Esophagus squamous epithelium (tissue), 5 donors: ENCODE measurements around the gene EIF3B. TPM values are rescaled to one million over a fixed set of nuclear protein-coding genes. Genes with fewer than 3 reads are reported as not detected.
"Not testable (repeated sequence)": the region's sequence is repeated elsewhere in the genome, so short reads cannot be mapped to it uniquely, and the experiment has no call there.

Experiments used
- DNase-seq: peaks from one replicate; lab custom pipeline; 2025; lab: John Stamatoyannopoulos, UW
- H3K27ac ChIP-seq, 4 donors: fragments of 200-600 bp; sonication (generic); one replicate each; pipeline ENCODE4 v1.5.1; 2016 to 2019; ENCODE audit warnings: mild to moderate bottlenecking in 1 of 4
- H3K27me3 ChIP-seq, 4 donors: fragments of 200-600 bp; sonication (generic); 1 replicate in 3 of 4; 2 replicates in 1 of 4; pipeline versions ENCODE4 v1.5.1 to v1.6.0; 2017 to 2021; ENCODE audit warnings: antibody characterized with exemption in 1 of 4
- H3K36me3 ChIP-seq, 3 donors: fragments of 200-600 bp; sonication (generic); one replicate each; pipeline ENCODE4 v1.5.1; 2016 to 2019
- H3K4me1 ChIP-seq, 3 donors: fragments of 200-600 bp; sonication (generic); one replicate each; pipeline ENCODE4 v1.5.1; 2017 to 2019
- H3K4me3 ChIP-seq, 4 donors: fragments of 200-600 bp; sonication (generic); 1 replicate in 3 of 4; 2 replicates in 1 of 4; pipeline ENCODE4 v1.5.1; 2016 to 2019; ENCODE audit warnings: mild to moderate bottlenecking in 2 of 4, moderate library complexity in 1 of 4
- H3K9me3 ChIP-seq, 3 donors: fragments of 200-600 bp; sonication (generic); one replicate each; pipeline ENCODE4 v1.5.1; 2016 to 2019
- CTCF ChIP-seq, 6 experiments: fragments of 450-650 bp in 4 of 6; fragments of 200-600 bp in 2 of 6; sonication (generic) in 2 of 6; IDR thresholded peaks; one replicate each; pipeline ENCODE4 v1.5.1; 2016 to 2019; ENCODE audit warnings: antibody characterized with exemption in 6 of 6, mild to moderate bottlenecking in 4 of 6, moderate library complexity in 4 of 6
- POLR2A ChIP-seq, 4 donors: fragments of 450-650 bp; IDR thresholded peaks; one replicate each; pipeline ENCODE4 v1.6.1; 2017; ENCODE audit warnings: antibody characterized with exemption in 4 of 4, mild to moderate bottlenecking in 4 of 4, moderate library complexity in 3 of 4
- WGBS, 2 donors: methylation state at CpG; one replicate each; pipeline ENCODE4 v1.1.5; 2018; 5-methylcytosine and 5-hydroxymethylcytosine counted together
- intact Hi-C: fragments of 100-400 bp; cut with DNase I; formaldehyde crosslinking; loops from one replicate; pipeline ENCODE4 v1.15.0; 2022
- total RNA-seq, 4 donors: library from RNA; depleted of rRNA; stranded (reverse); fragments of >200 nt; gene quantifications; one replicate each; pipeline ENCODE4 v1.1.0, GENCODE V29; 2016
- donor health status: DM: yes; HTN: yes; CAD: no.

EIF3B gene
- total RNA-seq, 4 donors from 2014 or later = 127 to 155 (median 136) TPM

GRCh38 chr7:2374830-2375728 lies 20.5 kb downstream of the EIF3B start:
- Histone ChIP-seq H3K4me3 (no peak overlapping the region), H3K27me3 (no peaks in the 10 kb centered on the region), H3K9me3 (no peaks in the 10 kb centered on the region), H3K36me3 (peaks cover 72 to 97% (median 93%) of the 10 kb centered on the region in 3 donors), H3K4me1 (no peaks in the 10 kb centered on the region), H3K27ac (no peak overlapping the region)
- no peak for DNase-seq
- TF ChIP-seq POLR2A (IDR thresholded peaks at IDR 0.05) (no peak), CTCF (IDR thresholded peaks at IDR 0.05) (no peak)
- intact Hi-C loops = no loop called here
- 92 to 96% methylated on average over 10 to 19 of the region's 26 CpGs for WGBS, 2 donors

DNA sequence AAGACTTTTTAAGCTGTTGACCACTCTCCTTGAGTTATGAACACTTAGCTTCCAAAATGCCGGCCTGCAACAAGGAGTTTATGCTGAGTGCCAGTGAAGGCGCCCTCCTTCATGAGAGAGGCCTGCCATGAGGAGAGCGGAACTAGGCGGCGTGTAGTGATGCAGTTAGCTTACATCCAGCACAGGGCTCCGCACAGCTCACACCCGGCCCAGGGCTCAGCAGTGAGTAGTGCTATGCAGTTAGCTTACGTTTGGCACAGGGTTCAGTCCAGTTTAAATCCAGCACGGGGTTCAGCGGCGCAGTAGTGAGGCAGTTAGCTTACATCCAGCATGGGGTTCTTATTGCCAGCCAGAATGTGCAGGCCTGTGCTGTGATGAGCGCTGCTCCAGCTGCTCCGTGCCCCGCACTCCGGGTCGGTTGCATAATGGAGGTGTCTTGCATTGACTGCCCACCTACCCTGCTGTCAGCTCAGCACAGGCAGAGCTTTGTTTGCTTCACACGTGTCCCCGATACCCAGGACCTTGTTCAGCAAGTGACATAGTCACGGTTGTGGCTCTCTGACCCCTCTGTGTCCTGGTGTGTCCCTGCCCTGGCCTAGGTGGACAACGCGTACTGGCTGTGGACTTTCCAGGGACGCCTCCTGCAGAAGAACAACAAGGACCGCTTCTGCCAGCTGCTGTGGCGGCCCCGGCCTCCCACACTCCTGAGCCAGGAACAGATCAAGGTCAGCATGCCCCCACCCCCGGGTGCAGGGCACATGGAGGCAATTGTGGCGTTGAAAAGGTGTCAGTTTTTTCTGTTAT lies 21.9 kb downstream of the EIF3B start:
- Histone ChIP-seq H3K27me3 (no peaks in the 10 kb centered on the region), H3K4me3 (no peak overlapping the region), H3K9me3 (no peaks in the 10 kb centered on the region), H3K27ac (no peak overlapping the region), H3K4me1 (no peaks in the 10 kb centered on the region), H3K36me3 (peaks cover 72 to 97% (median 92%) of the 10 kb centered on the region in 3 donors)
- intact Hi-C loops = no loop called here
- 82 to 87% methylated on average over 8 to 18 of the region's 27 CpGs for WGBS, 2 donors
- DNase-seq = no peak
- TF ChIP-seq POLR2A (IDR thresholded peaks at IDR 0.05) (no peak), CTCF (IDR thresholded peaks at IDR 0.05) (no peak)

DNA sequence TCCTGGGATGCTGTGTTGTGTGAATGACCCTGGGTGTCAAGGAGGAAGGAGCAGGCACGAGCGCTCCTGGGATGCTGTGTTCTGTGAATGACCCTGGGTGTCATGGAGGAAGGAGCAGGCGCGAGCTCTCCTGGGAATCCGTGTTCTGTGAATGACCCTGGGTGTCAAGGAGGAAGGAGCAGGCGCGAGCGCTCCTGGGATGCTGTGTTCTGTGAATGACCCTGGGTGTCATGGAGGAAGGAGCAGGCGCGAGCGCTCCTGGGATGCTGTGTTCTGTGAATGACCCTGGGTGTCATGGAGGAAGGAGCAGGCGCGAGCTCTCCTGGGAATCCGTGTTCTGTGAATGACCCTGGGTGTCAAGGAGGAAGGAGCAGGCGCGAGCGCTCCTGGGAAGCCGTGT lies 22.9 kb downstream of the EIF3B start:
- H3K4me1 ChIP-seq, intact Hi-C loops, H3K4me3 ChIP-seq, H3K27ac ChIP-seq, DNase-seq, H3K9me3 ChIP-seq, H3K27me3 ChIP-seq: not testable (repeated sequence)
- H3K36me3 ChIP-seq = peaks cover 65 to 96% (median 82%) of the 10 kb centered on the region in 3 donors
- 85% methylated on average over 17 of the region's 18 CpGs; no CpG with 5 or more reads in 1 of the 2 donors for WGBS, 2 donors

GRCh38 chr7:2378125-2378524 lies 23.5 kb downstream of the EIF3B start:
- peaks cover 58 to 96% (median 76%) of the 10 kb centered on the region in 3 donors for H3K36me3 ChIP-seq
- H3K27me3 ChIP-seq, DNase-seq, intact Hi-C loops, H3K4me1 ChIP-seq, H3K27ac ChIP-seq, H3K4me3 ChIP-seq, H3K9me3 ChIP-seq: not testable (repeated sequence)
- WGBS, 2 donors = 70 to 100% methylated on average over 5 to 15 of the region's 18 CpGs

DNA sequence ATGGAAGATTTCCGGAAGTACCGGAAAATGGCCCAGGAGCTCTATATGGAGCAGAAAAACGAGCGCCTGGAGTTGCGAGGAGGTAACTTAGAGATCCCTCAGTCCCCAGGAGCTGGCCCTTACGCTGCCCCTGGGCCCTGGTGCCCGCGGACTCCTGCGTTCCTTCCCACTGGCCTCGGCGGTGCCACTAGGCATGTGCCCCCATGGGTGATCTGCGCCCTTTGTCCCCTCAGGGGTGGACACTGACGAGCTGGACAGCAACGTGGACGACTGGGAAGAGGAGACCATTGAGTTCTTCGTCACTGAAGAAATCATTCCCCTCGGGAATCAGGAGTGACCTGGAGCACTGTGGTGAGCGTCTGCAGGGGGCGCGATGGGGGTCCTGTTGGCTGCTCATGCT lies 24.5 kb downstream of the EIF3B start:
- no peak for DNase-seq
- Histone ChIP-seq H3K36me3 (peaks cover 51 to 95% (median 66%) of the 10 kb centered on the region in 3 donors), H3K4me3 (no peak overlapping the region), H3K4me1 (no peaks in the 10 kb centered on the region), H3K27me3 (no peaks in the 10 kb centered on the region), H3K27ac (no peak overlapping the region), H3K9me3 (no peaks in the 10 kb centered on the region)
- TF ChIP-seq POLR2A (IDR thresholded peaks at IDR 0.05) (no peak), CTCF (IDR thresholded peaks at IDR 0.05) (no peak)
- 97 to 100% methylated on average over 7 to 18 of the region's 20 CpGs for WGBS, 2 donors
- intact Hi-C loops = no loop called here
